Sigmoid colon (tissue), 7 donors: ENCODE results near the gene USP40. TPM values are rescaled to one million over a fixed set of nuclear protein-coding genes. Genes with fewer than 3 reads are reported as not detected.

Experiments
- DNase-seq: peaks from one replicate; pipeline ENCODE4 v3.0.0-alpha.2; 2019
- H3K27ac ChIP-seq, 4 donors: fragments of 200-600 bp; sonication (generic); one replicate each; pipeline ENCODE4 v1.5.1; 2016 to 2019; ENCODE audit warnings: mild to moderate bottlenecking in 1 of 4
- H3K27me3 ChIP-seq, 3 donors: fragments of 200-600 bp; sonication (generic); one replicate each; pipeline ENCODE4 v1.5.1; 2019; ENCODE audit warnings: mild to moderate bottlenecking in 1 of 3
- H3K36me3 ChIP-seq, 4 donors: fragments of 200-600 bp; sonication (generic); one replicate each; pipeline ENCODE4 v1.5.1; 2016 to 2019
- H3K4me1 ChIP-seq, 4 donors: fragments of 200-600 bp; sonication (generic); one replicate each; pipeline ENCODE4 v1.5.1; 2017 to 2019
- H3K4me3 ChIP-seq, 4 donors: fragments of 200-600 bp; sonication (generic); one replicate each; pipeline ENCODE4 v1.5.1; 2017 to 2019; ENCODE audit warnings: mild to moderate bottlenecking in 2 of 4, moderate library complexity in 1 of 4
- H3K9me3 ChIP-seq, 4 donors: fragments of 200-600 bp in 3 of 4; sonication (generic) in 3 of 4; one replicate each; pipeline versions ENCODE4 v1.5.1 to v1.6.1; 2013 to 2019
- CTCF ChIP-seq, 4 experiments: fragments of 450-650 bp in 3 of 4; fragments of 200-600 bp in 1 of 4; IDR thresholded peaks; one replicate each; pipeline ENCODE4 v1.5.1; 2016 to 2019; ENCODE audit warnings: antibody characterized with exemption in 4 of 4, mild to moderate bottlenecking in 3 of 4, moderate library complexity in 2 of 4
- EP300 ChIP-seq, 4 donors: sonication (generic); formaldehyde crosslinking; IDR thresholded peaks; one replicate each; pipeline ENCODE4 v1.6.1; 2017; ENCODE audit warnings: antibody characterized with exemption in 4 of 4
- POLR2A ChIP-seq, 2 donors: fragments of 450-650 bp; IDR thresholded peaks; one replicate each; pipeline ENCODE4 v1.6.1; 2016; ENCODE audit warnings: antibody characterized with exemption in 2 of 2, mild to moderate bottlenecking in 2 of 2, moderate library complexity in 2 of 2
- POLR2AphosphoS5 ChIP-seq, 4 donors: sonication (generic); formaldehyde crosslinking; IDR thresholded peaks; one replicate each; pipeline ENCODE4 v1.6.1; 2017; ENCODE audit warnings: antibody characterized with exemption in 4 of 4
- WGBS, 2 donors: extraction: QIAGEN DNeasy Blood & Tissue Kit; methylation state at CpG; one replicate each; pipeline ENCODE4 v1.1.7; 2013; 5-methylcytosine and 5-hydroxymethylcytosine counted together
- intact Hi-C: fragments of 100-400 bp; cut with DNase I; formaldehyde crosslinking; loops from one replicate; pipeline ENCODE4 v1.15.1; 2023
- polyA plus RNA-seq, 3 donors: library from polyadenylated mRNA; stranded (reverse); fragments of 200-250 nt; gene quantifications; one replicate each; pipeline ENCODE4 v1.2.3, GENCODE V29; 2013
- total RNA-seq, 4 donors: library from RNA; depleted of rRNA; stranded (reverse); fragments of >200 nt; gene quantifications; one replicate each; pipeline ENCODE4 v1.1.0, GENCODE V29; 2016
- donor health status: healthy with polysubstance abuse.
- donor health status: Bipolar disorder and iron deficiency.
- donor health status: healthy.

Gene USP40
- total and polyA plus RNA-seq, 7 donors: 9.6 to 34.5 (median 23.4) TPM

- Histone ChIP-seq H3K9me3 (no peaks in the 10 kb centered on the region), H3K36me3 (peaks cover 6 to 93% (median 12%) of the 10 kb centered on the region in 4 donors), H3K27ac (no peak overlapping the region), H3K4me1 (no peaks in the 10 kb centered on the region), H3K4me3 (no peak overlapping the region), H3K27me3 (no peaks in the 10 kb centered on the region)
- intact Hi-C loops: no loop called here
- TF ChIP-seq CTCF (IDR thresholded peaks at IDR 0.05) (no peak), EP300 (IDR thresholded peaks at IDR 0.05) (no peak), POLR2A (IDR thresholded peaks at IDR 0.05) (no peak), POLR2AphosphoS5 (IDR thresholded peaks at IDR 0.05) (no peak)
- DNase-seq: no peak
Measured at GRCh38 chr2:233546101-233546500, 20.5 kb downstream of the USP40 start.

GRCh38 chr2:233544200-233544610, 22.4 kb downstream of the USP40 start:
- no peak for DNase-seq
- 50 to 79% methylated on average over 5 of the region's 5 CpGs for WGBS, 2 donors
- Histone ChIP-seq H3K9me3 (no peaks in the 10 kb centered on the region), H3K27me3 (no peaks in the 10 kb centered on the region), H3K4me3 (no peak overlapping the region), H3K4me1 (no peaks in the 10 kb centered on the region), H3K36me3 (peaks cover 6 to 92% (median 11%) of the 10 kb centered on the region in 4 donors), H3K27ac (no peak overlapping the region)
- intact Hi-C loops: no loop called here
- no peak for TF ChIP-seq CTCF (IDR thresholded peaks at IDR 0.05)
- no peak for TF ChIP-seq POLR2A (IDR thresholded peaks at IDR 0.05)
- TF ChIP-seq POLR2AphosphoS5 (IDR thresholded peaks at IDR 0.05): no peak
- TF ChIP-seq EP300 (IDR thresholded peaks at IDR 0.05): no peak

- no peak overlapping the region for H3K4me3 ChIP-seq
- intact Hi-C loops: no loop called here
- DNase-seq: peak; percentile 75
- no peak overlapping the region for H3K27ac ChIP-seq
- no peaks in the 10 kb centered on the region for H3K4me1 ChIP-seq
- WGBS, 2 donors: 75 to 77% methylated on average over 5 of the region's 5 CpGs
- no peak for TF ChIP-seq POLR2A (IDR thresholded peaks at IDR 0.05)
- TF ChIP-seq POLR2AphosphoS5 (IDR thresholded peaks at IDR 0.05): peak in 1 of 4 donors; percentile 28
- H3K9me3 ChIP-seq: no peaks in the 10 kb centered on the region
- peaks cover 0 to 88% (median 5%) of the 10 kb centered on the region in 4 donors for H3K36me3 ChIP-seq
- no peaks in the 10 kb centered on the region for H3K27me3 ChIP-seq
Measured at GRCh38 chr2:233542507-233542906, 24.1 kb downstream of the USP40 start.

GRCh38 chr2:233538741-233539140, 27.8 kb downstream of the USP40 start:
- no peaks in the 10 kb centered on the region for H3K4me1 ChIP-seq
- WGBS, 2 donors: 93 to 96% methylated on average over 5 of the region's 5 CpGs
- no peak for DNase-seq
- peaks cover 0 to 79% (median 2%) of the 10 kb centered on the region in 4 donors for H3K36me3 ChIP-seq
- H3K27ac ChIP-seq: no peak overlapping the region
- TF ChIP-seq POLR2AphosphoS5 (IDR thresholded peaks at IDR 0.05): no peak
- TF ChIP-seq CTCF (IDR thresholded peaks at IDR 0.05): no peak
- TF ChIP-seq EP300 (IDR thresholded peaks at IDR 0.05): no peak
- no peak for TF ChIP-seq POLR2A (IDR thresholded peaks at IDR 0.05)
- no peaks in the 10 kb centered on the region for H3K27me3 ChIP-seq
- no peaks in the 10 kb centered on the region for H3K9me3 ChIP-seq
- intact Hi-C loops: no loop called here
- H3K4me3 ChIP-seq: no peak overlapping the region

- TF ChIP-seq POLR2AphosphoS5 (IDR thresholded peaks at IDR 0.05) (no peak), POLR2A (IDR thresholded peaks at IDR 0.05) (no peak), EP300 (IDR thresholded peaks at IDR 0.05) (no peak), CTCF (IDR thresholded peaks at IDR 0.05) (no peak)
- Histone ChIP-seq H3K27me3 (no peaks in the 10 kb centered on the region), H3K36me3 (peaks cover 0 to 69% (median 11%) of the 10 kb centered on the region in 4 donors), H3K9me3 (no peaks in the 10 kb centered on the region), H3K4me3 (no peak overlapping the region), H3K27ac (no peak overlapping the region), H3K4me1 (no peaks in the 10 kb centered on the region)
- no peak for DNase-seq
- intact Hi-C loops: no loop called here
Measured at GRCh38 chr2:233535271-233535670, 31.3 kb downstream of the USP40 start.
